HepG2 (cell line): Measurements from ENCODE around the gene OLR1.

ENCODE experiments used
- CTCF ChIP-seq: sonication (generic); formaldehyde crosslinking; IDR thresholded peaks from 2 replicates; pipeline ENCODE4 v1.5.0; 2020; ENCODE audit warnings: mild to moderate bottlenecking, missing genetic modification reagents, moderate library complexity
- NKX3-1 ChIP-seq: sonication (generic); formaldehyde crosslinking; IDR thresholded peaks from 2 replicates; pipeline ENCODE4 v1.5.0; 2020; ENCODE audit warnings: missing genetic modification reagents
- USF2 ChIP-seq, 2 experiments: sonication (generic) in 1 of 2; formaldehyde crosslinking in 1 of 2; IDR thresholded peaks; 2 replicates each; pipeline versions ENCODE4 v1.5.1 to v1.6.1; 2011 to 2020; ENCODE audit warnings: borderline replicate concordance in 1 of 2, low read depth in 1 of 2, low read length in 1 of 2, mild to moderate bottlenecking in 1 of 2, missing genetic modification reagents in 1 of 2, moderate library complexity in 1 of 2
- ZEB1 ChIP-seq: IDR thresholded peaks from 2 replicates; pipeline ENCODE4 v1.6.1; 2012; ENCODE audit warnings: mild to moderate bottlenecking, low read depth, inconsistent platforms; ENCODE audit not compliant: insufficient replicate concordance
- ZNF382 ChIP-seq: sonication (generic); formaldehyde crosslinking; IDR thresholded peaks from 2 replicates; pipeline ENCODE4 v1.5.0; 2020; ENCODE audit warnings: missing genetic modification reagents, mild to moderate bottlenecking, borderline replicate concordance

- TF ChIP-seq CTCF (no peak), NKX3-1 (CRISPR knock-in tag) (no peak), ZEB1 (no peak), USF2 (IDR thresholded peaks at IDR 0.05; ENCODE audit: low read depth, low read length) (no peak), USF2 (CRISPR knock-in tag; IDR thresholded peaks at IDR 0.05; ENCODE audit: borderline replicate concordance) (no peak), ZNF382 (CRISPR knock-in tag) (no peak)
Observed at GRCh38 chr12:10211101-10211939, 39.4 kb upstream of the OLR1 start.
